Stimulated activated CD8-positive, alpha-beta memory T cell treated with anti-CD3 and anti-CD28 coated beads, Interleukin-7, amount 100 ng/mL, for 48 hours (primary cell): ENCODE measurements around the gene SPINDOC.
"Not testable (repeated sequence)": the region's sequence is repeated elsewhere in the genome, so short reads cannot be mapped to it uniquely, and the experiment has no call there.

Source experiments
- DNase-seq, 2 donors: peaks; one replicate each; pipeline ENCODE4 v3.0.0-alpha.2; 2020; ENCODE audit warnings: low read depth in 1 of 2; ENCODE audit errors: extremely low read depth in 1 of 2

Gene SPINDOC, protein sequence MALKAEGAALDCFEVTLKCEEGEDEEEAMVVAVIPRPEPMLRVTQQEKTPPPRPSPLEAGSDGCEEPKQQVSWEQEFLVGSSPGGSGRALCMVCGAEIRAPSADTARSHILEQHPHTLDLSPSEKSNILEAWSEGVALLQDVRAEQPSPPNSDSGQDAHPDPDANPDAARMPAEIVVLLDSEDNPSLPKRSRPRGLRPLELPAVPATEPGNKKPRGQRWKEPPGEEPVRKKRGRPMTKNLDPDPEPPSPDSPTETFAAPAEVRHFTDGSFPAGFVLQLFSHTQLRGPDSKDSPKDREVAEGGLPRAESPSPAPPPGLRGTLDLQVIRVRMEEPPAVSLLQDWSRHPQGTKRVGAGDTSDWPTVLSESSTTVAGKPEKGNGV

GRCh38 chr11:63813035-63813562 lies at the start of gene SPINDOC:
Gene SPINDOC (plus strand): TSS chr11:63813456. CDS start chr11:63813687, 231 bp downstream.
- DNase-seq, result peak; percentile 56 to 61

- DNase-seq, result no peak
These were observed 49.5 kb upstream of the SPINDOC start for GRCh38 chr11:63763496-63764339.

DNA sequence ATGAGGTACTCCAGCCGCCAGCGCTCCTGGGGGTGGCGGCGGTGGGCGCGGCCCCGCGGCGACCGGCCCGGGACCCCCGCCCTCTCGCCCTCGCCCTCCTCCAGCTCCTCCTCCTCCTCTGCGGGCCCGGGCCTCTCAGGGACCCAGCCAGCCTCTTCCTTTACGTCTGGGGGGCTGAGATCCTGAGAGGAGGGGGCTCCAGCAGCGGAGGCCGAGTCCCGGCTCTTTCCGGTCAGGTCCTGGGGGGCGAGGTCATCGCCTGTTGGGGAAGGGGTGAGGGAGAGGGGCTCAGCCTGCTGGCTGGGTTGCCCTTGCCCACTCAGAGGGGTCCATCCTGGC lies 48.9 kb upstream of the SPINDOC start:
- DNase-seq, result no peak

DNA sequence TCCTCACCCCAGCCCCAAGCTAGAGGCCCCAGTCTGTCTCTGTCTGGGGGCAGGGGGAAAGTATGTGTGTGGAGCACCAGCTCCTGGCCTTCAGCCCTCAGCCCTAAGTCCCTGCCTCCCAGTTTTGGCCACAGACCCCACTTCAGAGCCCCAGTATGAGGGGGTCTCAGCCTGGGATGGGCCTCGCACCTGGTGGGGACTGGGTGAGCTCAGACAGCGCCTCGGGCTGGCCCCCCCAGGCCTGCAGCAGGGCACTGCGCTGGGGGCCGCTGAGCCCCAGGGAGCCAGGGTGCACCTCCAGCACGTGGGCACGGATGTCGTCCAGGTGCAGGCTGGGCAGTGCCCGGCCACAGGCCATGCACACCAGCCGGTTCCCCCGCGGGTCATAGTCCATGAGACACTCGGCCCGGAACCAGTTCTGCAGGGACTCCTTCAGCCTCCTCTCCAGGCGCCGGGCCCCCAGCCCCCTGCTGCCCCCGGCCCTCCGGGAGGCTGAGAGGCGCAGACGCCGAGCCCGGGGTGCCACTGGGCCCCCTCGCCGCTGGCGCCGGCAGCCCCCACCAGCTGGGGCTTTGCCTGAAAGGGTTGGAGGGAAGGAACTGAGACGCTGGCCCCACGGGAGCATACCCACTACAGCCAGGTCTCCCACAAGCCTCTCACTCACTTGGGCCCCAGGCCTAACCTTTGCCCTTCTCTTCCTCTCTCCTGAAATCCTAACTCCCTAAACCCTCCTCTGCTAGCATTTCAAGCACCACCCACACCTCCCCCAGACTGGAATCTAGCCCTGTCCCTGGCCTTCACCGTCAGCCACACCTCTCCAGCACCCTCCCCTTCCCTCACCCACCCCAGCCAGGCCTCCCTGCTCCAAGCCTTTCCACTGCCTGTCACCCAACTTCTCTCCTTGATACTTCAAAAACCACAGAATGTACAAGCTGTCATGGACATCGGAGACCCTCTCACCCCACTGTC lies 48.3 kb upstream of the SPINDOC start:
- no peak for DNase-seq

GRCh38 chr11:63765688-63766241 lies 47.5 kb upstream of the SPINDOC start:
- DNase-seq, result no peak

DNA sequence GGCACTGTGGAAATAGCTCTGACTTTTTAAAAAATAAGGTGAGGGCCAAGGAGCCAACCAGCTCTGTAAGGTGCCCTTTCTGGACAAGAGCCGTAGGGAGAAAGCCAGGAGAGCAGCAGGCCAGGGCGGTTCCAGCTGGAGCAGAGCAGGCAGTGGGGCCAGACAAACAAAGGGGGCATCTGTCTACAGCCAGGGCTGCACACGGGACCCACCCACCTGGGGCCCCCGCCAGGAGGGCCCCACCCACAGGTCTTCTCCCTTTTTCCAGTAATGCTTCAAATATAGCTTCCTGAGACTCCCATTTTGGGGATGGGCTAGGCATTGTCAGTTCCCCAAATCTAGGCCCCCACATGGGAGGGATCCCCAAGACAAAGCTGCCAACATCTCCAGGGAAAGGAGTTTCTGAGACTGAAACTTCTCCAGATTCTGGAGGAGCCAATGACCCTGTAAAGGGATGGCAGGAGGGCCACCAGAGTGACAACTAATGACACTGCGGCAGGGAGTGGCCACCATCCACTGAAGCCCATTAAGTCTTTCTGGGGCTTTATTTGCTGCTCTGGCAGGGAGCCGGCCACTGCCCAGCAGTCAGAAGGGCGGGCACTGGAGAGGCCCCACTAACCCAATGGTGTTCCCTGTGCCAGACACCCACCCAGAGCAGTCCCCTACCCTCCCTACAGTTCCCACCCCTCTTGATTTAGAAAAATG lies 46.6 kb upstream of the SPINDOC start:
- no peak for DNase-seq

DNA sequence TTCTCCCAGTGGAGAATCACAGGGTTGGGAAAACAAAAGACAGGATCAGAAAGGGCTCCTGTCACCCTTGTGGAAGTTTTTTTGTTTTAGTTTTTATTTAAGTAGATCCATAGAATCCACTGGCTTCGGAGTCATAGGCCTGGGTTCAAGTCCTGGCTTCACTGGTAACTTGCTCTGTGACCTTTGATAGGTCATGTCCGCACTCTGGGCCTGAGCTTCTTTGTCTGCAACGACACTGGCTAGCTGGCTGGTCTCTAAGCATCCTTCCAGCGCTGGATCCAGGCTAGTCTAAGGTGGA lies 46.0 kb upstream of the SPINDOC start:
- DNase-seq, result no peak

DNA sequence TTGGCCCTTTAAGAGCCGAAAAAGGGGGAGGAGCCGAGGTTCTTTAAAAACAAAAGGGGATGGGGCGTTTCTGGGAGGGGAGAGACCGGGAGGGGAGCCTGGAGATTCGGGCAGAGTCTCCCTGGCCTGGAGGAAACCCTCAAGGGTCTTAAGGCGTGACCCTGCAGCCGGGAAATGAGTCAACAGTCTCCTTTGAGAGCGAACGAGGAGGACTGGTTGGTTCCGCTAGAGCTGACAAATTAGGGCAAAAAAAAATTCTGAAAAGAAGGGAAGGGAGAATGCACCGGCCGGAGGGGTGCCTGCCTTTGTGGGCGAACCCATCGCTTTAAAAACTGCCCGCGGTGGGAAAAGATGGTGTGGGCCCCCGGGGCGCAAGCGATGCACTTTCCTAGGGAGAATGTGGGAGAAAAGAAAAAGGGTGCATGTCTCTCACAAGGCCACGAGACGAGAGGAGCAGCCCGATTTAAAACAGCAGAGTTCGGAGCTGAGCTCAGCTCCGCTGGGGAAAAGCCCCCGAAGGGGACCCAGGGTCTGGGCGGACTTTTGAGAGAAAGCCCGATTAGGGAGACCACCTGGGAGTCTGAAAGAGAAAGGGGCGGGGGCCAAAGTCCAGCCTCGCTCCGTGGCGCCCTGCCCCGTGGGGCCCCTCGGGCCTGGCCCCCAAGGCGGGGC lies 45.6 kb upstream of the SPINDOC start:
- DNase-seq, result peak in 1 of 2 donors; percentile 27

- DNase-seq, result peak; percentile 34 to 38
These were observed 44.8 kb upstream of the SPINDOC start, which contains the start of gene ZFTA for GRCh38 chr11:63768237-63769041. Gene ZFTA (minus strand): TSS chr11:63768775. CDS start chr11:63768622, 153 bp downstream.

DNA sequence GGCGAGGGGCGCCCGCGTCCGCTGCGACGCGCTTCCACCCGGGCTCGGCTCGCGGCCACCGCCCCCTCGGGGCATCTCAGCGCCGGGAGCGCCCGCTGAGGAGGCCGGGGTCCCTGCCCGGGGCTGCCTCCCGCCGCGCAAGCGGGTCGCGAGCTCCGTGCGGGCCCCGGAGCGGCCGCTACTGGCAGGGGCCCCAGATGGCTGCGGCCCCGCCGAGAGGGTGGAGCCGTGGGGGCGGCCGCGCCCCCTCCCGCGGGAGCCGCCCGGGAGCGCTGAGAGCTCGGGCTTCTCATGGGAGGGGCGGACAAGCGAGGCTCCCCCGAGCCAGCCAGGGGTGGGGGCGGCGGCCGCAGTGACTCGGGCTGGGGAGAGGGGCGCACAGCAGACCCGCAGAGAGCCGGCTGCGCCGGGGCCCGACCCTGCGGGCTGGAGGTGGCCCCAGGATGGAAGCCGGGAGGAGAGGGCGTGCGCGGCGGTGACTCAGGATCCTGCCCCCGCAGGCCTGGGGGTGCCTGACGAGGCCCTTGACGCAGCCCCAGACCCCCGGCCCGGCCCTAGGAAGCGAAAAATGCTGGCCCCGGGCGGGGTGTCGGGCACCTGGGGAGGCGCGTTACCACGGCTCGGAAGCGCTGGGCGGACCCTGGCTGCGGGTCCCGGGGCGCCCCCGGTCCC lies 44.1 kb upstream of the SPINDOC start:
- peak in 1 of 2 donors; percentile 28 for DNase-seq

GRCh38 chr11:63769714-63770455 lies 43.4 kb upstream of the SPINDOC start:
- DNase-seq, result no peak

DNA sequence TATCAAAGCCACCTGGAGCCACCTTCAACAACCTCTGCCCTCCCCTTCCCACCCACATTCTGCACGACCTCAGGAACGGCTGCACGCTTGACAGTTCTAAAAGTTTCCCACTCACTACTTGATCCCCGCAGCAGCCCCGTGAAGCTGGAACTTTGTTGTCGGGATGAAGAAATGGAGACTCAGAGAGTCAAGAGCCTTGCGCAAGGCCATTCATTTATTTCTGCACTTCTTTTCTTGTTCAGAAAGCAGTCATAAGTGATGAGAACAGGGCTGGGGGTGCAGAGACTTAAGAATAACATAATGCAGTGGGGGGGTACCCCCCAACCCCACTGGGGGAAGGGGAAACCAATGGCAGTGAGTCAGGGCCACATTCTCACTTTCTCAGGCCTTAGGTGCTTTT lies 42.5 kb upstream of the SPINDOC start:
- no peak for DNase-seq

DNA sequence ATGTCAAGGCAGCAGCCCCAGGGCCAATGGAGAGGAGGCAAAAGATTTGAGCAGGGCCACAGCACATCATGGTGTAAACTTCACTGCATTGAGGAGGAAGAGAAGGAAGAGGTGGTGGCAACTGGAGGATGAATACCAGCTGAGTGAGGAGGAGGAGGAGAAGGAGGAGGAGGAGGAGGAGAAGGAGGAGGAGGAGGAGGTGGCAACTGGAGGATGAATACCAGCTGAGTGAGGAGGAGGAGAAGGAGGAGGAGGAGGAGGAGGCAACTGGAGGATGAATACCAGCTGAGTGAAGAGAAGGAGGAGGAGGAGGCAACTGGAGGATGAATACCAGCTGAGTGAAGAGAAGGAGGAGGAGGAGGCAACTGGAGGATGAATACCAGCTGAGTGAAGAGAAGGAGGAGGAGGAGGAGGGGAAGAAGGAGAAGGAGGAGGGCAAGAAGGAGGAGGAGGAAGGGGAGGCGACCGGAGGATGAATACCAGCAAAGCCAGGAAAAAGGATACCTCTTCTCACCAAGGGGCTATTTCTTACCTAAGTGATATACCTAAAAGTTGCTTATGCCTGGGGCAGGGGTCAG lies 41.4 kb upstream of the SPINDOC start:
- DNase-seq, result not testable (repeated sequence)

DNA sequence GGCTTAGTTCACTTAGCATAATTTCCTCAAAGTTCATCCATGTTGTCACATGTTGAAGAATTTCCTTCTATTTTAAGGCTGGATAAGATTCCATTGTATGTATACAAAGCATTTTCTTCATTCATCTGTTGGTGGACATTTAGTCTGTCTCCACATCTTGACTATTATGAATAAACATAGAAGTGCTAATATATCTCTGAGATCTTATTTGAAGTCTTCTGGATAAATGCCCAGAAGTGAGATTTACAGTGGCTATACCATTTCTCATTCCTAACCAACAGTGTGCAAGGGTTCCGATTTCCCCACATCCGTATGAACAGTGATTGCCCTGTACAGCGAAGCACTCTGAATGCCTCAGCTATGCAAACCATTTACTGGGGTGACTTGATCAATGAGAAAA lies 38.1 kb upstream of the SPINDOC start:
- DNase-seq, result no peak

- no peak for DNase-seq
These were observed 34.2 kb upstream of the SPINDOC start for GRCh38 chr11:63779039-63779438.

DNA sequence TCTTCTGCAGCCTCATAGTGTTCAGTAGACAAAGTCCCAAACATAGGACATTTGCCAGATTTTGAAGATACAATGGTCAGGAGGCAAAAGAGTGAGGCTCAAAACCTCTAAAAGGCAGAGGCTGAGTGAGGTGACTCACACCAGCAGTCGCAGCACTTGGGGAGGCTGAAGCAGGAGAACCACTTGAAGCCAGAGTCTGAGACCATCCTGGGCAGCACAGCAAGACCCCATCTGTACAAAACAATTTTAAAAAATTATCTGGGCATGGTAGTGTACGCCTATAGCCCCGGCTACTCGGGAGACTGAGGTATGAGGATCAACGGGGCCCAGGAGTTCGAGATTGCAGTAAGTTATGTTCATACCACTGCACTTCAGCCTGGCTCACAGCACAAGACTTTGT lies 30.5 kb upstream of the SPINDOC start:
- no peak for DNase-seq
